Stimulated activated naive CD4-positive, alpha-beta T cell (primary cell): Measurements from ENCODE around the gene XXYLT1.
"Not testable (repeated sequence)": the region's sequence is repeated elsewhere in the genome, so short reads cannot be mapped to it uniquely, and the experiment has no call there.

Experiments used
- DNase-seq, 6 experiments: peaks; one replicate each; lab custom pipeline; 2025; lab: John Stamatoyannopoulos, UW

XXYLT1 gene

DNA sequence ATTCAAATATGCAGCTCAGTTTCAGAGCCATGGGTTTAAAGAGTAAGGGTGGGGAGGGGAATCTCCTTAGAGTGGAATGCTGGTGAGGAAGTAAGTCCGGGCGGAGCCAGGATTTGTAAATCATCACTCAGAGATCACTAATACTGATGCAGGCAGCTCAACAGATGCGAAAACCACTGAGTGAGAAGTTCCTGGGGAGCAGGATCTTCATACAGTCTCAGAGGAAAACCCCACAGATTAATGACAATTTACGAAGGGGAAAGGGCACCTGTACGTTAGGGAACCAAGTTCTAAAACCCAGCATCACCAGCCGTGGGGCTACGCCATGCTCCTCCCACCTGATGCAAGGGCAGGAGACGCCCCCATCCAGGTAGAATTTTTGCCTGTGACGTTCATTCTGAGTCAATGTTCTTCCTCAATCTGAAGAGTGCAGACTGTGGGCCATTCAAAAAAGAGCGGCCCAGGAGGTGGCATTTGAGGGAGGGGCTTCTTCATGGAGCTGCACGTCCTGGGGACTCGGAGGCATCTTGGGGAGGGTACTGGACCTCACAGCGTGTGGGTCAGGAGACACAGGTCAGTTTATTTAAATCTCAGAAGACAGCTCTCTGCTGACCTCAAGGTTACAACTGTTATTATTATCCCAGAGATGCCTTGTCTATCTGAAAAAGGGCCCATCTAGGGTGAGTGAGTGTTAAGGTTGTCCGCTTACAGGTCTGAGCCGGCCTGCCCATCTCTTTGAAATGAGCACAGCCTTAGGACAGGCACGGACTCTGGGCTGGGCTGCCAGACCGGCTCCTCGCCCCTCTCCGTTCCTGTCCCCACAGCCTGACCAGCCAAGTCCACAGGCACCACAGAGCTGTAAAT lies 228.0 kb downstream of the XXYLT1 start:
- no peak for DNase-seq

DNA sequence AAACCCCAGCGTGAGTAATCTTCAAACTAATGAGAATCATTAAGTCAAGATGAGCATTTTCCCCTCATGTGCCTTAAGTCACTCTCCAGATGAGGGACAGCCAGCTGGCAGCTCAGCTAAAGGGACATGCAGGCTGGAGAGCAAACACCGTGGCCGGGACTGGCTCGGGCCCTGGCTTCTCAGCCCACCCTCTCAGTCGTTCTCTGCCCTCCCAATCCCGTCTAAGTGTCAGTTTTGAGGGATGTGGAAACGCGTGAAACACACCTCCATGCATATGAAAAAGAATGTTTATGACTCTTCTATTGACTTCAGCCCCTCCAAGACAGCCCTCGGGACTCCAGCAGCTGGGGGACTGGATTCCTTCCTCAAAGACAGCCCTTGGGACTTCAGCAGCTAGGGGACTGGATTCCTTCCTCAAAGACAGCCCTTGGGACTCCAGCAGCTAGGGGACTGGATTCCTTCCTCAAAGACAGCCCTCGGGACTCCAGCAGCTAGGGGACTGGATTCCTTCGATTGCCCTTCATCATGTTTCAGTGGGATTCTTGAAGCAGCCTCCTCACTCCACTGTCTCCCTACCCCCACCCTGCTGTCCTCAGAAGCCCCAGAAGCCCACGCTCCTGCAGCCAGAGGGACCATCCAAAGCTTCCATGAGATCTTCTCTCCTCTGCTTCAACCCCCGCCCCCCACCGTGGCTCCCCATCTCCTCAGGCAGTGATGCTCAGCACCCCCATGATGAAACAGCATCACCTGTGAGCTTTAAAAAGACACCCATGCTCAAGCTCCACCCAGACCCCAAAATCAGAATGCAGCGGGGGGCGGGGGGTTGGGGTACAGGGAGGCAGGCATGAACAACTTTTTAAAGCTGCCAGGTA lies 228.9 kb downstream of the XXYLT1 start:
- no peak for DNase-seq

DNA sequence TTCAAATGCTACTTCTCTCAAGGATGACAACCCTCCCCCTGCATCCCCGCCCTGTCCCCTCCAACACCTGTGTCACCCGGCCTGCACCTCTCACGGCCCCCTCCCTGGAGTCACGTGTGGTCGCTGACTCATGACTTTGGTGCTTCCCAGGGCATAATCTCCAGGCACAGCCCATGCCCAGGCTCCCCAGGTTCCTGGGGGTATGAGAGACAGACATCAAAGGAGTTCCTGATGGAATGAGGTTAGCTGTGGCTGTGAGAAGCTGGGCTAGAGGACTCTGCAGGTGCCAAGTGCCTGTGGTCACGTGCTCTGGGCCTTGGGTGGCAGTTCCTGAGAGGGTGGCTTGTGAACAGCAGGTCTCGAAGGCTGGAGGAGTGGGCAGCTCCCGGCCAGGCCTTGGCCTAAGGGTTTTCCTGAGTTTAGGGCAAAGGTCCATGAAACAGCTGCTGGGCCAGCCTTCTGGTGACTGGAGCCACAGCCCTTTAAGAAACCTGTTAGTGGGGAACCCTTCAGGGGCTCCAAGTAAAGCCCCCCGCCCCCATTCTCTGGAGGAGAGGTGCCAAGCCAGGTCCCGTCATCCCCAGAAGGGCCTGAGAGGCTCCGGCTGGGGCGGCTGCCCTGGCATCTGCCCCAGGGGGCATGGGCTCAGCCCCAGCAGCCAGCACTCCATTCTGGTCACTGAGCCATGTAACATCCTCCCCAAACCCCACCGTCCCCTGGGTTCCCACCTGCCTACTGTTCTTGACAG lies 230.0 kb downstream of the XXYLT1 start:
- DNase-seq, result no peak

DNA sequence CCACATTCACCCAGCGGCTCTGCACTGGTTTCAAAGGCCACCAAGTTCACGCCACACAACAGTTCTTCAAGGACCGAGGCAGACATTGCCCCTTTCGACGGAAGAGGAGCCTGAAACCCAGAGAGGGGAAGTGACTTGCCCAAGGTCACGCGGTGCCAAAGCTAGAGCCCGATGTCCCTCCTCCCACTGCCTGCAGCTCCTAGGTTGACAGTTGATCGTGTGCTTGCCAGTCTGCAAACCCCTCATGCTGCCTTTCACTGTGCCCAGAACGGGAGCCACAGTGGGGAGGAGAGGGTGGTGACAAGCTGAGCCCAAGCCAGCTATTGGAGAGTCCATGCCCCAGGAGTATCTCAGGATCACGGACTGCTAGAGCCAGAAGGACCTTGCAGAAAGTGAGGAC lies 230.9 kb downstream of the XXYLT1 start:
- DNase-seq, result no peak

DNA sequence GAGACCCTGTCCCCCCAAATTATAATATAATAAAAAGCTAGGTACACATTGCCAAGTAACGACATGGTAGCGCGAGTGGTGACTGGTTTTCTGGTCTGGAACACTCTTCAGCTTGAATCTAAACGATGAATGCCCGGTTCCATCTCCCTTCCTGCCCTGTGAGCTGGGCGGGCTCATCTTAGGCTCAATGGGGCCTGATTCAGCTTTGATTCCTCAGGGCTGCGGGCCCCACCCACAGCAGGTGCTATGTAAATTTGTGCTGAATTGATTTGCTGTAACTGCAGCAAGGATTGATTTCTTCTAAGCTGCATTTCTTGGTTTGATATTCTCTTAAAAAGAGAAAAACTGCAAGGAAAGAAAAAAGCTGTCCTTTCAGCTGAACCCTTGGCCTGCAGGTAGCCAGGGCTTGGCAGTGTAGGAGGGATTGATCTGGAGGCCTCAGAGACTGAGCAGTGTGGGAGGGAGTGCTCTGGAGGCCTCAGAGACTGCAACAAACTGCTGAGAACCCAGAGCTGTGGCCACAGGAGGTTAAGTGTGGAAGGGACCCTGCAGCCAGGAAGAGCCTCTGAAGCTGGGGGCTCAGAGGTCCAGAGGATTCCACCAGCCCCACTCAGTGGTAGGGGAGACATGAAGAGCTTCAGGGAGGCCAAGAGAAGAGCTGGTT lies 231.6 kb downstream of the XXYLT1 start:
- DNase-seq, result no peak

DNA sequence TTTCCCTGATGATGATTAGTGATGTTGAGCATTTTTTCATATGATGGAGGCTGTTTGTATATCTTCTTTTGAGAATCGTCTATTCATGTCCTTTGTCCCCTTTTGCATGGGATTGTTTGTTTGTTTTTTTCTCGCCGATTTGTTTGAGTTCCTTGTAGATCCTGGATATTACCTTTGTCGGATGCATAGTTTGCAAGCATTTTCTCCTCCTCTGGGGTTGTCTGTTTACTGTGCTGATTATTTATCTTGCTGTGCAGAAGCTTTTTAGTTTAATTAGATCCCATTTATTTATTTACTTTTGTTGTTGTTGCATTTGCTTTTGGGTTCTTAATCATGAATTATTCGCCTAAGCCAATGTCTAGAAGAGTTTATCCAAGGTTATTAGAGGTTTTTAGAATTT lies 232.8 kb downstream of the XXYLT1 start:
- no peak for DNase-seq

DNA sequence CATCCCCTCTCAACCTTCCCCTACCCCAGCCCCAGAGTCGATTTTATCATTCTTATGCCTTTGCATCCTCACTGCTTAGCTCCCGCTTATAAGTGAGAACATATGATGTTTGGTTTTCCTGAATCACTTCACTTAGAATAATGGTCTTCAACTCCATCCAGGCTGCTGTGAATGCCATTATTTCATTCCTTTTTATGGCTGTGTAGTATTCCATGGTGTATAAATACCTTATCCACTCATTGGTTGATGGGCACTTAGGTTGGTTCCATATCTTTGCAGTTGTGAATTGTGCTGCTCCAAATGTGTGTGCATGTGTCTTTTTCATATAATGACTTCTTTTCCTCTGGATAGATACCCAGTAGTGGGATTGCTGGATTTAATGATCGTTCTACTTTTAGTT lies 233.4 kb downstream of the XXYLT1 start:
- DNase-seq, result not testable (repeated sequence)

DNA sequence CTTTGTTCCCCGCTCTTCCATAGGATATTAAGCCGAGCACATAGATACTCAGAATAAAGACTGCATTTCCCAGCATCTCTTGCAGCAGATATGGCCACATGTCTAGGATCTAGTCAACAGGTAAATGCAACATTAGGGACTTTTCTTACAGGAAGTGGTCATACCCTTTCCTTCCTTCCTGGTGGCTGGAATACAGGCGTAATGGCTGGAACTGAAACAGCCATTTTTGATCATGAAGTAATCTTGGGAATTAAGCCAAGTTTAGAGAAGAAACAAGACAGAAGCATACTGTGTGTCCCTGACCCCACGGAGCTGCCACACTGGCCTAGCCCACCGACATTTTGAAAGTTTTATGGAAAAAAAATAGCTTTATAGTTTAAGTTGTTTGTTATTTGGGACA lies 234.0 kb downstream of the XXYLT1 start:
- no peak for DNase-seq

DNA sequence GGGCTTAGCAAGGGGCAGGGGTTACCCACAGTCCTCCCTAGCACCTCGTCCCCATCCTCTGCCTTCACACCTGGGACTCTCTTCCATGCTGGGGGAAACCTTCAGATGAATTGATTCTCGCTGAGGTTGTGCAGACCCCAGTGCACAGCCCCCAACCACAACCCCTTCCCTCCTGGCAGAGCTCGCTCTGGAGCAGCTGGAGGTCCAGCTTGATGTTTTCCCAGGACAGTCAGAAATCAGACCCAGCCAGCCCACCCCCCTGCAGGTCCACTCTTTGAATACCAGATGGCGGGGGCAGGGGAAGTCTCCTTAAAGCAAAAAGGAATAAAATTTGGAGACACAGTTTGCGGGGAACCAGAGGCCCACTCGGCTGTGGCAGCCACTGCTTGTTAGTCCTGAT lies 234.4 kb downstream of the XXYLT1 start:
- no peak for DNase-seq

DNA sequence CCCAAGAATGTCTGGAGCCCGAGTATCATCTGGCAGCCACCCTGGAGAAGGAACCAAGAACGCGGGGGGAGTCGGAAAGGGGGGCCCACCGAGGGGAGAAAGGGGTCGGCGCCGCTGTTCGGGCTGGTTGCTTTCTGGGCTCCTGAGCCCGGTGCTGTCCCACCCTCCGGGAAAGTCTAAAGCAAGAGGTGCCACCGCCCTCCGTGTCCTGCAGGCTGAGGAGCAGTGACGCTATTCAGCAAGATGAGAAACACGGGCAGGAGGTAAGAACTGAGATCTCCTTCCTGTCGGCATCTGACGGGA lies 234.8 kb downstream of the XXYLT1 start:
- DNase-seq, result no peak

DNA sequence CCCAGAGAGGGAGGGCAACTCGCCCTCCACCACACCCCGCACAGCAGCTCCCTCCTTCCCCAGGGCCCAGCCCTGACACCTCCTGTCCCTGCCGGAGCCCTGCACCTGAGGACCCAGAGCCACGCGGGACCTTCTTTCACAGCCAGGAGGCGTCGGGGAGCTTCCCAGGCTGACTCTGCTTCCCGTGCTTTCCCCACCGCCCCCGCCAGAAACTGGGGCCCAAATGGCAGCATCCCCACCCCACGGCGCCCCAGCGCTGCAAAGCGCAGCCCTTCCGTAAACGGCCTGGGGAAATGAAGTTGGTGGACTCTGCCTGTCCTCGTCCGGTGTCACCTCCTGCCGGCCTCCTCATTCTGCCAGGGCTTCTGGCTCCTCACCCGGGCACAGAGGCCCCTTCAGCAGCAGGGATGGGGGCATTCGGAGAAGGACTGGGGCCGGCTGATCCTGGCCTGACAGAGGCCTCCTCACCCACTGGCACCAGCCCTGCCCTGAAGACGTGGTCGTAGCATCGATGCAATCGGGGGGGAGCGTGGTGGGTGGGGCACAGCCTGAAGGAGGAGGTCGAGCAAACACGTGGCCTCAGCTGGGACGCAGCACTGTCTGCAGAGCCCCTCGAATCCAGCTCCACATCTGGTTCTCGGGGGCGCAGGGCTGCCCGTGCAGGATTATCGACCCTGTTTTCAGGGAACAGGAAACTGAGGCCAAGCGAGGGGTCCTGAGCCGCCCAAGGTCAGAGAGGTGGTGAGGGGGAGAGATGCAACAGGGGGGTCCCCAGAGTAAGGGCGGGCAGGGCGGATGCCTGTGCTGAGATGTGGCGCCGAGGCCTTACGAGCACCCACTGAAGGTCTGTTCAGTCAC lies 235.4 kb downstream of the XXYLT1 start:
- no peak for DNase-seq

DNA sequence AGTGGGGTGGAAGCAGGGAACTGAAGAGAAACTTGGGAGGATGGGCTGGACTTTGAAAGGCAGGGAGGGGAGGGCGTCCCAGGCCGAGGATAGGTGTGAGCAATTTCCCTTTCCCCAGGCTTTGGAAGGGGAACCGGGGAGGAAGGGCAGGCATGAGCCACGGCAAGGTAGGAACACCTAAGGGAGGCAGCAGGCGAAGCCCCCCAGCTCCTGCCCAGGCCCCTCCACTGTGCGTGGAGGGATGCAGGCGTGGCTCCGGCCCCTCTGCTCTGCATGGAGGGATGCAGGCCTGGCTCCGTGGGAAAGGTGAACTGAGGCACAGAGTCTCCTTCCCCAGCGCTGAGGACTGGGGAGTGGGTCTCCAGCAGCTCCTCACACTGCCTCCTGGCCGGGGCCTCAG lies 236.4 kb downstream of the XXYLT1 start:
- DNase-seq, result no peak

DNA sequence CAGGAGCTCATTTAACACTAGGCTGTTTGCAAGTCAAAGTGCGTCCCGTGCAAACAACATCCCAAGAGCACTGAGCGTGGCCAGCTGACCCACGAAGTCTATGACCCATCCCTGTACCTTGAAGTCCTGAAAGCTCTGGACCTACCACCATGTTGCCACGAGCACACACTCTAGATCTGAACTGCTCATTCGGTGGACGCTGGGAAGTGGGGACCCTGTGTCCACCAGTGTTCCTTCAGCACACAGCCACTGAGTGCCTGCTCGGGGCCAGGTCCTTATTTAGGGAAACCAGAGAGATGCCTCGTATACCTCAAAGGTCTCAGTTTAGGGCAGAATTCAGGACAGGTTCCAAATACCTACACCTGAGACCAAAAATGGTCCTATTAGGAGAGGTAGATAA lies 236.9 kb downstream of the XXYLT1 start:
- no peak for DNase-seq

DNA sequence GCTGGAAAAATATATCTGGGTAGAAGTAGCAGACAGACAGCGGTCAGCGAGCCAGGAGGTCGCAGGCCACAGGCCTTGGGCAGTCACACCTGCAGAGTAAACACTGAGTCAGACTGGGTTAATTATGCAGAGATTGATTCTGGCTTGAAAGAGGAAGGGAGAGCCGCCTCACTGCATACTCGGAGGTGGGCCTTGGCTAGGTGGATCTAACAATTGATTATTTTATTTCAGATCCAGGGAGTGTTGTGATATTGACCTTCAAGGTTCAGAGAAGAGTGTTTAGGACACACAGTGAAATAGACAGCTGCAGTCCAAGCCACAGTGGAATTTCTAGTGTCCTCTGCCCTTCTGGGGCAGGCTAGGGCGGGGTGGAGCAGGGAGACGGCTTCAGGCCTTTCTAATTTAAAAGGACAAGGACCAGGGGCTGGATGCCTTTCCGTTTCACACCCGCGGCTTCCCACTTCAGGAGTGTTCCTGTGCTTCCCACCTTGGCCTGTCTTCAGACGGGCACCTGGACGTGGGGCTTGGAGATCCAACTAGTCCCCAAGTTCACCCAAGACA lies 237.3 kb downstream of the XXYLT1 start:
- no peak for DNase-seq

DNA sequence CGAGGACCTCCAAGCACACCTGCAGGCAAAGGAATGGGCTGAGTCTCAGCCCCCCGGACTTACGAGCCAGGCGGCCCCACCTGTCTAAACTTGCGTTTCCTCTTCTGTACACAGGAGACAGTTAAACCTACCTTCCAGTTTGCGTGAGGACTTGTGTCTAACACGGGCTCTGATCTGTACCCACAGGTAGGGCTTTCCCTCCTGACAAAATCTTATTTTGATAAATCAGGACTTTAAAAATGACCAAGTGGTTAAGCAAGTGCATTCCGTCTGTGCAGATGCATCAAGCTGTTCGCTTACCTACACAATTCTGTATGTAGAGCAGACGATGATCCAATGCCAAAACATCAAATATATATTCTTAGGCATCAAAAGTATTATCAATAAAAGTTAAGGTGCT lies 238.0 kb downstream of the XXYLT1 start:
- no peak for DNase-seq

DNA sequence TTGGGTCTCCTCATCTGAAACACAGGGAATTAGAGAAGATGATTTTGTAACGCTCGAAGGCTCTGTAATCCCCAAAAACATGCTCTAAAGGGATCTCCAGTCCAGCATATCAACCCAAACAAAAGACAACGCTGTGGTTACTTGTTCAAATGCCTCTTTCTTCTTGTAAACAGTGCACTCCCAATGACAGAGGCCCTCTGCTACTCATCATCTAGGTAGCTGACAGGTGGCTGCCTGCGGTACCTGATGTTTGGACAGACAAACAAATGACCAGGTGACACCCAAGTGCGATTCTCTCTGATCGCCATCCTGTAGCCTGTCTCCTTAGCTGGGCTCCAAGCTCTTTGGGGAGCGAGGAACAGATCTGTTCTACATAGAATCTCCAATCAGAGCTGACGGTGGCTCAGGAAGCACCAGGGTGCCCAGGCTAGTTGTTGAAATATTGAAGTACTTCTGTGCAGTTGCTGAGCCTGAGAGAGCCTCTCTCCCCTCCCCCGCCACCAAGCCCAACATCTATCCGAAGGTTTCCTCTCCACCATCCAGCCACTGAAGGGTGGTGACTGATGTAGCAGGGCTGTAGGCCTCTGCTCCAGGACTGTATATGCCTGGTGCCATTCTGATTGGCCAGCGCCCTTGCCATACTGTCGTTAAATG lies 238.7 kb downstream of the XXYLT1 start:
- no peak for DNase-seq

DNA sequence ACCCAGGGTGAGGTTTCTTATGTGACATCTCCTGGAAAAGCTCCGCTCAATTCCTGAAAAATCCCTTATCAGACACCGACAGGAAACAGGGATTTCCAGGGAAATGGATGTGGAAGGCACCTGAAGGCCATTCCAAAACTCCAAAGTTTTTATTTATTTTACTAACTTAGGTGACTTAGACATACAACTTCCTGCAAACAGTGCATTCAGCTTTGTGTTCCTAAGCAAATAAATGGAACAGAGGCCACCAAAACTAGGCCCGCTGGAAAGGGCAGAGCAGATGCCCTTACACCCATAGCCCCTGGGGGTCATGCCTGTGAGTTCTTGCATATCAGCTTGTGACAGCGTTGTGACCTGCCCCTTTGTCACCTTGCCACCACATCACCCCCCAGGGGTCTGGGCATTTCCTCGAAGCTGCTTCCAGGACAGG lies 239.4 kb downstream of the XXYLT1 start:
- no peak for DNase-seq

DNA sequence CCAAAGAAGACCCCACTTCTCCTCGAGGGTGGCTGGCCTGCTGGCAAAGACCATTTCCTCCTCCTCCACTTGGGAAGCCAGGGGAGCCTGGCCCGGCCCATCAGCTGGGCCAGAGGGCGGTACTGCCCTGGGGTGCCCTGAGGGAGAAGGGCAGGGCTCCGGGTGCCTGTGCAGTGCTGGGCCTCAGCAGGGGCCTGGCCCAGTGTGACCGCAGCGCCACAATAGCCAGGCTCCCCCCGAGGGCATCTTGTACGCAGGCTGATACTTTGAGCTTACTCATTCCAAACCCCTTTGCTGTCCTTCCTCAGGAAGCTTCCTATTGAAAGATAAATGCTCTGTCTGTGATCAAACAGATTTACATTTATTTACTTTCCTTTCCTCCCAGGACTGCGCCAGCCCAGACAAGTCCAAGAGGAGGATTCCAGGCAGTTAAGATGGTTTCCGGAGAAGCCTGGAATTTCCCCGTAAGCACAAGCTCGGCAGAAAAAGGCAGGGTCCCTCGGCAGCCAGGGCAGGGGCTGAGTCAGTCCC lies 240.1 kb downstream of the XXYLT1 start:
- no peak for DNase-seq

DNA sequence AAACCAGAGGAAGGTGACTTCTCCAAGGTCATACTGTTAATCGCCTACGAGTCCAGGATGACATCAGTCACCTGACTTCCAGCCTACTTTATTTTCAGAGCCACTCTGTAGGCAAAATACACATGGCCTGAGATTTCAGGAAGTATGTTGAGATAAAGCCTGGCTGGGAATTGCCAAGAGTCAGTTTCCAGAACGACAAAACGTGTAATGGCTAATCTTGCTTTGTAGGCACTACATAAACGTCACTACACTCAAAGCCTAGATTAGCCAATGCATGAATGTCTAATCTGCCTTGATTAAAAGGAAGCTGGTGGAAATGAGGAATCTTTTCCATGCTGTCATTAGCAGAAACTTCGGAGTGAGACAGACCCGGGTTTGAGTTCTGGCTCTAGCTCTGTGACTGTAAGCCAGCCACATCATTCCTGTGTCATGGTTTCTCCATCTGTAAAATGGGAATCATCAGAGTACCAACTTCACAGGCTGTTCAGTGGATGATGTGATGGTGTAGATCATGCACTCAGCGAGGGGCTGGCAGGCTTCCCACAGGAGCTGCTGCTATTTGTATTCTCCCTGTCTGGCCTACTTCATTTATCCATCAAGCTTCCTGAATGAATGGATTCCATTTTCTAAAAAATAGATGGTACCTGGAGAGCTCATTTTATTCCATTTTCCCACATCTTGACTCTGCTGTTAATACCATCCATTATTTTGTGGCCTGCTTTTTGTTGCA lies 241.9 kb downstream of the XXYLT1 start:
- no peak for DNase-seq

DNA sequence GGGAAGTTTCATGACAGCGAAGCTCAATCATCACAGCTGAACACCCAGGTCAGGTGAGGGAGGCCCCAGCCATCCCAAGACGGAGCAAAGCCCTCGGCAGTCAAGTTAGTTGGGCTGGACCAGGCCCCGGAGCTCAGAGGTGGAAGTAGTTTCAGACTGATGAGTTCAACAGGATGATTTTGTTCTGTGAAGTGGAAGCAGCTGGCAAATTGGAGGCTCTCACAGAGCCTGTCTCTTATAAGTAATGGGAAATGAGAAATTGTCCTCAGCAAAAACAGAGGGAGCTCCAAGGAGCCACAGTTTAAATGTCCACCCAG lies 245.1 kb downstream of the XXYLT1 start:
- no peak for DNase-seq
